Left forelimb (tissue), 1 donor: ENCODE data around the gene TSC22D4.
A peak's percentile ranks its signal among the peaks of the same experiment; 100 is the strongest.

Experiments
- DNase-seq: peaks from one replicate; pipeline ENCODE4 v3.0.0-alpha.2; 2018; ENCODE audit warnings: low spot score

Gene TSC22D4

GRCh38 chr7:100492738-100493475 lies 13.9 kb upstream of the TSC22D4 start:
- no peak for DNase-seq

- DNase-seq: no peak
Measured at GRCh38 chr7:100491192-100491578, 12.2 kb upstream of the TSC22D4 start.

- no peak for DNase-seq
Measured at GRCh38 chr7:100490483-100491191, 11.6 kb upstream of the TSC22D4 start.

- DNase-seq: peak; percentile 89
Measured at GRCh38 chr7:100489824-100490223, 10.8 kb upstream of the TSC22D4 start.

- no peak for DNase-seq
Measured at GRCh38 chr7:100489121-100489520, 10.1 kb upstream of the TSC22D4 start.

DNA sequence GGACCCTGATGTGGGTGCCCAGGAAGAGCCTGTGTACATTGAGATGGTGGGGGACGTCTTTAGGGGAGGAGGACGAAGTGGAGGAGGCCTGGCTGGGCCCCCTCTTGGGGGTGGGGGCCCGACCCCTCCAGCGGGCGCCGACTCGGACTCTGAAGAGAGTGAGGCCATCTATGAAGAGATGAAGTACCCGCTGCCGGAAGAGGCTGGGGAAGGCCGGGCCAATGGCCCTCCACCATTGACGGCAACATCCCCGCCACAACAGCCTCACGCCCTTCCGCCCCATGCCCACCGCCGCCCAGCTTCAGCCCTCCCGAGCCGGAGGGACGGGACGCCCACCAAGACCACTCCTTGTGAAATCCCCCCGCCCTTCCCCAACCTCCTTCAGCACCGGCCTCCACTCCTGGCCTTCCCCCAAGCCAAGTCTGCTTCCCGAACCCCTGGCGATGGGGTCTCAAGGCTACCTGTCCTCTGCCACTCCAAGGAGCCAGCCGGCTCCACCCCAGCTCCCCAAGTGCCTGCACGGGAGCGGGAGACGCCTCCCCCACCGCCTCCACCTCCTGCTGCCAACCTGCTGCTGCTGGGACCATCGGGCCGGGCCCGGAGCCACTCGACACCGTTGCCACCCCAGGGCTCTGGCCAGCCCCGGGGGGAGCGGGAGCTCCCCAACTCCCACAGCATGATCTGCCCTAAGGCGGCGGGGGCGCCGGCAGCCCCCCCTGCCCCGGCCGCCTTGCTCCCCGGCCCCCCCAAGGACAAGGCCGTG lies 9.5 kb upstream of the TSC22D4 start:
- no peak for DNase-seq

GRCh38 chr7:100486753-100487446 lies 7.9 kb upstream of the TSC22D4 start:
- DNase-seq: no peak

DNA sequence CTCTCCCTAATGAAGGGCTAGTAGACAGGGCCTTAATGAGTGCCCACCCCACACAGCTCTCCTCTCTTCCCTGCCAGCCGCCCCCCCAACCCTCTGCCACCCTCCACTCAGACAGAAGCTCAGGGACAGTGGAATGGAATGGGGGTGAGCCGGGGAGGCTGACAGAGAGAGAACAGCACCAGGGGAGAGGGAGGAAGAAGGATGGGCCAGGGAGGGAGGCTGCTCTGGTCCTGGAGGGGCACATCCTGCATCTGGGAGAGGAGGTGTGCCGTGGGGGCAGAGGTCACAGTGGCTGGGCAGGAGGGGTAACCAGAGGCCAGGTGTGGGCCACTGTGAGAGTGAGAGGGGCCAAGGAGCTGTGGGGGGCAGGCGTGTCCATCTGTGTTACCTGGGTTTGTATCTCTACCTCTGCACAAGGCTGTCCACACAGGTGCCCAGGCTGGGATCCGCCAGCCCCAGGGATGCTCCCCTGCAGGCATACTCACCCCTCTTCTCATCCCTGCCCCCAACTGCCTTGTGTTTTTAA lies 7.2 kb upstream of the TSC22D4 start:
- no peak for DNase-seq

DNA sequence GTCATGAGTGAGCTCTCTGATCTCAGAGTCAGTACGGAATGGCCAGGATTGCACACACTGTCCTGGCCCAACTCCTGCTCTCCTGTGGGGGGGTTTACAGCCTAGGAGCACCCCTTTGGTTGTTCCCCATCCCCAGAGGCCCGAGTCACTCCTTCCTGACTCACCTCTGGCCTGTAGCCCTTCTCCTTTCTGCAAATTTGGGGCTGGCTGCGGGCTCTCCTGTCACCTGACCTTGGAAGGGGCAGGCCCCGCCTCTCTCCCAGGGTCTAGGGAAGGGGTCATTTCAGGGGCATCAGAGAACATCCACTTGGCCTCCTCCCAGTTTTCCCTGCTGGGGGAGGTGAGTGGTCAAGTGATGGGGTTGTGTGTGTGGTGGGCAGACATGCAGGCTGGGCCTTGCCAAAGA lies 6.5 kb upstream of the TSC22D4 start:
- DNase-seq: no peak

DNA sequence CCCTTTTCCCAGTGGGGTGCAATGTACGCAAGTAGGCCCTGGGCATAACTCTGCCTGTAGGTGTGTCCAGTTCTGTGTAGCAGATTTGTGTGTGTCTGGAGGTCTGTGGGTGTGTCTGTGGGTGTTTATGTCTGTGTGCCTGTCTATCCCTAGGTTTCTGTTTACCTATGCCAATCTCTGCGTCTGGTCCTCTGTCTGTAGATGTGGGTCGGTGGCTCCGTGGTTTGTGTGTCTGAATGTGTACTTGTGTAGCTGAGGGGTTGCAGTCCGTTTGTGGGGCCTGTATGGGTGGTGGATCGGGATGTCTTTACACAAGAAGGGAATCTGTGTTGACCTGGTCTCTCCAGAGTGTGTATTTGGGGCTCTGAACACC lies 5.6 kb upstream of the TSC22D4 start:
- DNase-seq: no peak

GRCh38 chr7:100483722-100484672 lies 5.0 kb upstream of the TSC22D4 start, which contains the start of gene NYAP1:
TSS of gene NYAP1 (plus strand) at chr7:100483927. CDS start at chr7:100485312, 1,385 bp downstream.
- DNase-seq: peak; percentile 87

- DNase-seq: peak; percentile 87
Measured at GRCh38 chr7:100483090-100483721, 4.2 kb upstream of the TSC22D4 start.

DNA sequence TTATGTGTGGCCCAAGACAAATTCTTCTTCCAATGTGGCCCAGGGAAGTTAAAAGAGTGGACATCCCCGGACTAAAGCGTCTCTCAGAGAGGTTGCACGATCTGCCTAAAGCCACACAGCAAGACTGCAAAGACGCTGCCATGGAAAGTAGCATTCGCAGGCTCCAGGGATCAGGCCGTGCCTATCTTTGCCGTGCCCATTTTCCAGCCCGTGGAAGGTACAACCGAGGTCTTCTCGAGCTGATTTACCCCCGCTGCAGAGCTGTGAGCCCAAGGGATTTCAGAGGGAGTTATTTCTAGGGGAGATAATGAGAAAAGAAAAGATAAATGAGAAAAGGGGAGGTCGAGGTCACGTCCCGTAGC lies 3.7 kb upstream of the TSC22D4 start:
- no peak for DNase-seq

GRCh38 chr7:100481466-100481865 lies 2.5 kb upstream of the TSC22D4 start:
- DNase-seq: no peak

GRCh38 chr7:100477871-100478267 lies 1.1 kb downstream of the TSC22D4 start:
- no peak for DNase-seq

GRCh38 chr7:100476903-100477870 lies 1.8 kb downstream of the TSC22D4 start:
- DNase-seq: no peak

DNA sequence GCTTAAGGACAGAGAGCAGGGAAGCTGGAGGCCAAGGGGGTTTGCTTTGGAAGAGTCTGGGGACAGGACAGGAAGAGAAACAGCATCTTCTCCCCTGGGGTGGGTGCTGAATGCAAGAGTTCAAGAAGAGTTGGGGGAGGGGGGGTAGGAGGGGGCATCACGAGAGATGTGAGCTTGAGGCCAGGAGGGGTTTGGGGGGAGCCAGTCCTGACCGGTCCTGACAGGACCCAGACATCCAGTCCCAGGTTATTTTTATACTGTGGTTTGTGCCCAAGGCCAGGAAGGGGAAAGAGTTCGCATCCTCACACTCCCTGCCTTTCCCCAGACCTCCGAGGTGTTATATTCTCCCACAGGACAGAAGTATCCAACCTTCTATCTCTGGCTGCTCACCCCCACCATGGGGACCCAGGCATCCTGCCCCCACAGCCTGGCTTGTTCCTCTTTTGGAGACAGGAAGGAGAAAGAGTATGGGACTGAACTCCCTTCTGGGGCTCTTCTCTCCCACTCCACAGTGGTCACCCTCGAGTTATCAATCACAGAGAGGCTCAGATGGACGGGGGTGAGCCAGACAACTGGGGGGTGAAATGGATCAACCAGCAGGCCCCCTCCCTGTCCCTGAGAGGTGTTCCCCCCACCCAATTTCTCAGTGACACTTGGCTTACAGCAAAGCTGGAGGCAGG lies 2.8 kb downstream of the TSC22D4 start:
- no peak for DNase-seq

DNA sequence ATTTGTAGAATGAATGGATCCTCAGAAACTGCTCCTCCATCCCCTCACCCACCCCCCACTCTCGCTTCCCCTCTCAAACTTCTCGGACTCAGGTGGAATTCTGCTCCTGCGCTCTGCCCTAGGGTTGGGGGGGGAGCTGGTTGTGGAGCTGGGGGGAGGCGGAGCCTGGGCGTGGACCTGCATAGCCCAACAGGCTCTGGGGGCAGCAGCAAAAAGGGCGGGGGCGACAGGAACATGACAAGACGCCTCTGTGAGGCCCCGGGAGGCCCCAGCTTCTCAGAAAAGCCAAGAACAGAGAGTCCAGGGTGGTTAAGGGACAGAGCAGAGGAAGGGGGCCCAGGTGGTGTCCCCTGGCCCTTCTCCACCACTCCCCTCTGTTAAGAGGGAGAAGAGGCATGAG lies 3.5 kb downstream of the TSC22D4 start:
- no peak for DNase-seq
